ENCODE data around the gene RFX4. TPM values are rescaled to one million over a fixed set of nuclear protein-coding genes. Genes with fewer than 3 reads are reported as not detected.

The RFX4 gene
- total and polyA plus RNA-seq, 2 of the 8 experiments (the other 6 are each of a cell fraction or from before 2014, with no cell fraction given): 0.06 TPM; not detected in 1

GRCh38 chr12:106629797-106630659, 47.2 kb downstream of the RFX4 start:
- no peak overlapping the region; the same call in 1 of the 2 replicates for H2BK5ac ChIP-seq (ENCODE audit: low read depth, low read length)
- H2BK20ac ChIP-seq (ENCODE audit: low read length): no peak overlapping the region
- POLR2A ChIA-PET (ENCODE audit: partially characterized antibody): interaction anchor here (0.9 kb wide), 1 partner anchor 168 kb away, joined by 3 read pairs; no protein-coding TSS in a partner anchor
- H3K79me2 ChIP-seq (ENCODE audit: control insufficient read depth in 1 of 2, insufficient read depth in 2 of 2, low read length in 2 of 2): no peaks in the 10 kb centered on the region; a peak in 1 of 4 replicates
- no peak overlapping the region for H2BK120ac ChIP-seq (replicated peaks; ENCODE audit: low read depth, low read length)
- WGBS, 2 experiments (ENCODE audit: extremely low coverage in 1 of 2, insufficient coverage in 1 of 2, insufficient read length in 1 of 2, insufficient replicate concordance in 2 of 2, low coverage in 1 of 2, low lambda C conversion rate in 2 of 2, missing lambda C conversion rate in 1 of 2): 87% methylated on average over 12 of the region's 12 CpGs; no CpG with 5 or more reads in 1 of the 2 experiments
- no peaks in the 10 kb centered on the region for H3K27me3 ChIP-seq (replicated peaks in 1 of 4; ENCODE audit: control insufficient read depth in 3 of 4, extremely low read depth in 1 of 4, insufficient read depth in 3 of 4, low read length in 3 of 4)
- no peak overlapping the region for H3K23ac ChIP-seq (ENCODE audit: insufficient read length)
- CTCF ChIA-PET (ENCODE audit: partially characterized antibody): interaction anchor here (0.7 to 1.1 kb wide), 4 partner anchors 9 to 204 kb away, joined by 3 to 4 read pairs (median 3); no protein-coding TSS in a partner anchor
- H3K4me2 ChIP-seq (ENCODE audit: insufficient read depth in 1 of 2, low read depth in 2 of 2, low read length in 2 of 2): no peak overlapping the region
- no peak overlapping the region for H2BK15ac ChIP-seq (ENCODE audit: low read length)
- no peak overlapping the region for H3K14ac ChIP-seq (ENCODE audit: insufficient read length)
- no peak overlapping the region for H4K5ac ChIP-seq (ENCODE audit: insufficient read length, low read depth, low read length)
- no peak overlapping the region; the same call in 1 of the 2 replicates for H3K27ac ChIP-seq (ENCODE audit: low read depth, low read length)
- no peak overlapping the region for H4K8ac ChIP-seq (ENCODE audit: extremely low read depth, insufficient read depth, low read length)
- no peak overlapping the region for H2BK12ac ChIP-seq (ENCODE audit: low read depth, low read length)
- no peaks in the 10 kb centered on the region for H3K9me3 ChIP-seq (ENCODE audit: insufficient read depth in 2 of 2, low read depth in 1 of 2, low read length in 1 of 2)
- no peak overlapping the region for H3K56ac ChIP-seq (replicated peaks; ENCODE audit: insufficient read length, low read depth, low read length)
- H3K9ac ChIP-seq (replicated peaks in 1 of 4; ENCODE audit: extremely low read depth in 1 of 4, low read depth in 3 of 4, low read length in 3 of 4): no peak overlapping the region
- H2AK5ac ChIP-seq (ENCODE audit: low read depth, low read length): no peak overlapping the region
- DNase-seq (ENCODE audit: low read depth in 1 of 2, low spot score in 2 of 2): no peak
- no peak overlapping the region for H3K4me3 ChIP-seq (ENCODE audit: extremely low read depth in 1 of 4, insufficient read depth in 2 of 4, low read depth in 3 of 4, low read length in 4 of 4)
- no peaks in the 10 kb centered on the region for H3K23me2 ChIP-seq (ENCODE audit: low read depth, low read length)
- FAIRE-seq: no peak
- no peaks in the 10 kb centered on the region for H3K4me1 ChIP-seq (replicated peaks in 1 of 4; ENCODE audit: control insufficient read depth in 3 of 4, insufficient read depth in 4 of 4, low read length in 3 of 4)
- no peak overlapping the region for H3K4ac ChIP-seq (replicated peaks; ENCODE audit: insufficient read length, low read depth, low read length)
- no peak for TF ChIP-seq KDM1A (IDR thresholded peaks at IDR 0.05; ENCODE audit: borderline replicate concordance, low read length)
- no peak for TF ChIP-seq MAFK (IDR thresholded peaks at IDR 0.05; ENCODE audit: low read depth, low read length)
- no peak for TF ChIP-seq TEAD4 (IDR thresholded peaks at IDR 0.05; ENCODE audit: low read depth, low read length)
- no peak for TF ChIP-seq CHD2 (IDR thresholded peaks at IDR 0.05; ENCODE audit: low read length)
- no peaks in the 10 kb centered on the region for H3K36me3 ChIP-seq (ENCODE audit: control insufficient read depth in 2 of 4, insufficient read depth in 4 of 4, low read length in 3 of 4)
- H4K20me1 ChIP-seq (replicated peaks in 1 of 2; ENCODE audit: control insufficient read depth in 1 of 2, insufficient read depth in 2 of 2, low read length in 2 of 2): no peaks in the 10 kb centered on the region
- H3K18ac ChIP-seq (ENCODE audit: extremely low read depth, low read length): no peak overlapping the region
- H2AFZ ChIP-seq (ENCODE audit: low read length): no peak overlapping the region
- H4K91ac ChIP-seq (replicated peaks; ENCODE audit: insufficient read length, low read length): no peak overlapping the region
- no peaks in the 10 kb centered on the region for H3K79me1 ChIP-seq (ENCODE audit: low read depth, low read length)
